ENCODE measurements around the gene ERVFRD-1. TPM values are rescaled to one million over a fixed set of nuclear protein-coding genes. Genes with fewer than 3 reads are reported as not detected.

The ERVFRD-1 gene
- total RNA-seq, 6 donors from 2014 or later, result 0.46 to 1.3 (median 0.61) TPM; not detected in 2

GRCh38 chr6:11065436-11066202, 45.9 kb downstream of the ERVFRD-1 start:
- Histone ChIP-seq H3K4me3 (no peak overlapping the region), H3K27me3 (no peaks in the 10 kb centered on the region), H3K27ac (no peak overlapping the region), H3K9me3 (no peaks in the 10 kb centered on the region), H3K4me1 (no peaks in the 10 kb centered on the region), H3K36me3 (no peaks in the 10 kb centered on the region)
- 89 to 95% methylated on average over 6 of the region's 6 CpGs for WGBS, 2 donors
- TF ChIP-seq EP300 (IDR thresholded peaks at IDR 0.05), result no peak
- TF ChIP-seq POLR2A (IDR thresholded peaks at IDR 0.05), result no peak
- TF ChIP-seq CTCF (IDR thresholded peaks at IDR 0.05), result no peak
- TF ChIP-seq POLR2AphosphoS5 (IDR thresholded peaks at IDR 0.05), result no peak
- no peak for DNase-seq
- no peak for ATAC-seq (ENCODE audit: low FRiP score in 2 of 2)

DNA sequence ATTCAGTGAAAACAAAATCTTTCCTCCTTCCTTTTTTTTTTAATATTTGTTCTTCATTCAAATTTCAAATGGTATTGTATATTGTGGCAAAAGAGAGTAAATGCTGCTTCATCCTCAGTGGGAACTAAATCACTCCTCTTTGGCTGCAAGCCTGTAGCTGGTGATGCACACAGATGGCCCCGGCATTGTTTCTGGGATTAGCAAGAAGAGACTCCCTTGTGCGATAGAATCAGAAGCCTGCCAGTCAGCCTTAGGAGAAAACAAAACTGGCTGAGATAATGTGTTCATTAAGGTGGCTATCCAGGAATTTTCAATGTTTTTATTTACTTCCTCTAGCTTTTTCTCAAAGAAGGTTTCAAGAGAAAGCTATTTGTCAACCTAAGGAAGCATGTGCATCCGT, 46.7 kb downstream of the ERVFRD-1 start:
- DNase-seq, result no peak
- 71 to 72% methylated on average over 3 of the region's 3 CpGs for WGBS, 2 donors
- no peak for TF ChIP-seq CTCF (IDR thresholded peaks at IDR 0.05)
- TF ChIP-seq POLR2AphosphoS5 (IDR thresholded peaks at IDR 0.05), result no peak
- TF ChIP-seq EP300 (IDR thresholded peaks at IDR 0.05), result no peak
- no peak for TF ChIP-seq POLR2A (IDR thresholded peaks at IDR 0.05)

GRCh38 chr6:11062715-11063114, 48.8 kb downstream of the ERVFRD-1 start:
- Histone ChIP-seq H3K4me3 (no peak overlapping the region), H3K4me1 (no peaks in the 10 kb centered on the region), H3K36me3 (no peaks in the 10 kb centered on the region), H3K27me3 (no peaks in the 10 kb centered on the region), H3K9me3 (no peaks in the 10 kb centered on the region), H3K27ac (no peak overlapping the region)
- TF ChIP-seq CTCF (IDR thresholded peaks at IDR 0.05) (no peak), POLR2A (IDR thresholded peaks at IDR 0.05) (no peak), POLR2AphosphoS5 (IDR thresholded peaks at IDR 0.05) (no peak), EP300 (IDR thresholded peaks at IDR 0.05) (no peak)
- ATAC-seq (ENCODE audit: low FRiP score in 2 of 2) (no peak), DNase-seq (no peak)
- WGBS, 2 donors, result 90 to 94% methylated on average over 2 of the region's 2 CpGs

More for the DNA sequence above, 46.7 kb downstream of the ERVFRD-1 start:
- H3K9me3 ChIP-seq, result no peaks in the 10 kb centered on the region
- ATAC-seq (ENCODE audit: low FRiP score in 2 of 2), result no peak
- H3K36me3 ChIP-seq, result no peaks in the 10 kb centered on the region
- no peak overlapping the region for H3K4me3 ChIP-seq
- no peaks in the 10 kb centered on the region for H3K27me3 ChIP-seq
- no peaks in the 10 kb centered on the region for H3K4me1 ChIP-seq
- no peak overlapping the region for H3K27ac ChIP-seq

GRCh38 chr6:11062083-11062482, 49.4 kb downstream of the ERVFRD-1 start:
- DNase-seq (no peak), ATAC-seq (ENCODE audit: low FRiP score in 2 of 2) (no peak)
- WGBS, 2 donors, result 87 to 97% methylated on average over 4 of the region's 4 CpGs

More at GRCh38 chr6:11062083-11062482, 49.4 kb downstream of the ERVFRD-1 start:
- Histone ChIP-seq H3K9me3 (no peaks in the 10 kb centered on the region), H3K27me3 (no peaks in the 10 kb centered on the region), H3K27ac (no peak overlapping the region), H3K4me1 (no peaks in the 10 kb centered on the region), H3K4me3 (no peak overlapping the region), H3K36me3 (no peaks in the 10 kb centered on the region)
- TF ChIP-seq POLR2AphosphoS5 (IDR thresholded peaks at IDR 0.05) (no peak), POLR2A (IDR thresholded peaks at IDR 0.05) (no peak), CTCF (IDR thresholded peaks at IDR 0.05) (no peak)

All from upper lobe of left lung (tissue), 6 donors.